ENCODE data around the gene ZBTB7A. TPM values are rescaled to one million over a fixed set of nuclear protein-coding genes. Genes with fewer than 3 reads are reported as not detected.

ZBTB7A gene
- total RNA-seq, 1 experiment from 2014 or later, result 27.9 TPM

GRCh38 chr19:4081441-4082129, 14.9 kb upstream of the ZBTB7A start:
- ATAC-seq (no peak), DNase-seq (ENCODE audit: low spot score) (no peak)
- H3K9me3 Mint-ChIP-seq, result no peaks in the 10 kb centered on the region
- H3K36me3 Mint-ChIP-seq, result no peaks in the 10 kb centered on the region
- H3K27me3 Mint-ChIP-seq (ENCODE audit: low read depth), result no peaks in the 10 kb centered on the region
- POLR2A ChIA-PET, result interaction anchor here (0.7 kb wide), 2 partner anchors 75 to 229 kb away, joined by 5 to 6 read pairs; no protein-coding TSS in a partner anchor
- no peak overlapping the region for H3K4me3 Mint-ChIP-seq
- CTCF ChIA-PET, result interaction anchor here (0.6 to 1.3 kb wide), 3 partner anchors 59 to 153 kb away, joined by 3 to 7 read pairs (median 3); no protein-coding TSS in a partner anchor
- peaks cover 24% of the 10 kb centered on the region for H3K4me1 Mint-ChIP-seq
- no peak for TF ChIP-seq MLX (CRISPR knock-in tag; IDR thresholded peaks at IDR 0.05)
- TF ChIP-seq ZNF281 (CRISPR knock-in tag; IDR thresholded peaks at IDR 0.05), result no peak
- no peak for TF ChIP-seq GRHL2 (CRISPR knock-in tag; IDR thresholded peaks at IDR 0.05; ENCODE audit: insufficient replicate concordance, severe bottlenecking)
- TF ChIP-seq ZNF263 (CRISPR knock-in tag; IDR thresholded peaks at IDR 0.05; ENCODE audit: low read depth), result peak; percentile 84
- no peak overlapping the region for H3K27ac Mint-ChIP-seq

GRCh38 chr19:4080473-4080872, 13.8 kb upstream of the ZBTB7A start:
- TF ChIP-seq FOXP1 (CRISPR knock-in tag; IDR thresholded peaks at IDR 0.05; ENCODE audit: borderline replicate concordance) (no peak), E2F1 (CRISPR knock-in tag; IDR thresholded peaks at IDR 0.05) (no peak), GRHL2 (CRISPR knock-in tag; IDR thresholded peaks at IDR 0.05; ENCODE audit: insufficient replicate concordance, severe bottlenecking) (no peak), ZNF263 (CRISPR knock-in tag; IDR thresholded peaks at IDR 0.05; ENCODE audit: low read depth) (no peak), ZNF512 (CRISPR knock-in tag; IDR thresholded peaks at IDR 0.05; ENCODE audit: borderline replicate concordance) (no peak), MXD4 (CRISPR knock-in tag; IDR thresholded peaks at IDR 0.05; ENCODE audit: borderline replicate concordance) (no peak), ZNF671 (CRISPR knock-in tag; IDR thresholded peaks at IDR 0.05) (no peak), RORB (CRISPR knock-in tag; IDR thresholded peaks at IDR 0.05) (no peak), CDX4 (CRISPR knock-in tag; IDR thresholded peaks at IDR 0.05; ENCODE audit: borderline replicate concordance) (no peak), E2F5 (CRISPR knock-in tag; IDR thresholded peaks at IDR 0.05) (no peak), JUN (CRISPR knock-in tag; IDR thresholded peaks at IDR 0.05) (no peak), ELF4 (CRISPR knock-in tag; IDR thresholded peaks at IDR 0.05; ENCODE audit: low read depth) (no peak), ZNF317 (CRISPR knock-in tag; IDR thresholded peaks at IDR 0.05; ENCODE audit: borderline replicate concordance, low read depth) (no peak), ATF1 (CRISPR knock-in tag; IDR thresholded peaks at IDR 0.05) (no peak)
- no peak overlapping the region for H3K27ac Mint-ChIP-seq
- ChIA-PET CTCF (no interaction called here), POLR2A (interaction anchor here (0.7 kb wide), 2 partner anchors 73 to 228 kb away, joined by 5 to 6 read pairs; no protein-coding TSS in a partner anchor)
- H3K36me3 Mint-ChIP-seq, result no peaks in the 10 kb centered on the region
- DNase-seq (ENCODE audit: low spot score) (no peak), ATAC-seq (no peak)
- peaks cover 21% of the 10 kb centered on the region for H3K4me1 Mint-ChIP-seq
- H3K9me3 Mint-ChIP-seq, result no peaks in the 10 kb centered on the region
- H3K27me3 Mint-ChIP-seq (ENCODE audit: low read depth), result no peaks in the 10 kb centered on the region; the same call in 1 of the 2 replicates
- H3K4me3 Mint-ChIP-seq, result no peak overlapping the region
